ENCODE measurements around the gene EN1.

The EN1 gene

DNA sequence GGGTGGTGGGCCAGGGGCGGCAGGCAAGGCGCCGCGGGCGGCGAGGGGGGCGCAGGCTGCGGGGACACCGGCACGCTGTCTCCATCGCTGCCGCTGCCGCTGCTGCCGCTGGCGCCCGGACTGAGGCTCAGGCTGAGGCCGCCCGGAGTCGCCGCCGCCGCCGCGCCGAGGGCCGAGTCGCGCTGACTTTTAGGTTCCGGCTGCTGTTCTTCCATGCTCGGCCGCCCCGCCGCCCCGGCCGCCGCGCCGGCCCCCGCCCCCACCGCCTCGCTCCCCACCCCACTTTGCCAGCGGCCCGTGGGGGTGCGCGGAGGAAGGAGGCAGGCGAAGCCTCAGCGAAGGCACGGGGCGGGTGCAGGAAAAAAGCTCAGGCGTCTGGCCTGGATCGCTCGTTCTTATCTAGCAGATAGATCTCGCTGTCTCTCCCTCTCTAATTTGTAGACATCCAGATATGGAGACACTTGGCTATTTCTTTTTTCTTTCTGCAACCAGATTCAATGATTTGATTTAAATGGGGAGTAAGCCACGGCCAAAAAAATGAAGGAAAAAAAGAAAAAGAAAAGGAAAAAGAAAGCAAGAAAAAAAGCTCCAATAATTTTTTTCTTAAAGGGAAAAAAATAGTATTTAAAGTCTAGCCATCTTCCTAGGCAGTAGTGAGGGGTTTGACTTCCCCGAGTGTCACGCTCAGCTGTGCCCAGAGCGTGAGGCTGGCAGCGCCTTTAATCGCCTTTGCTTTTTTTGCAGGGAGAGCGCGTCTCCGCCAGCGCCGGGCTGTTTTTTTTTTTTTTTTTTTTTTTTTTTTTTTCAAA is at the start of gene EN1:
EN1 (minus strand) TSS at position 696 of the 809 bp plus-strand sequence; CDS start at position 215, 481 bp downstream.
- DNase-seq (ENCODE audit: low spot score) = no peak

- no peak for DNase-seq (ENCODE audit: low spot score)
These were observed 45.7 kb upstream of the EN1 start for GRCh38 chr2:118893100-118893499.

GRCh38 chr2:118889995-118890394 is 42.5 kb upstream of the EN1 start:
- DNase-seq (ENCODE audit: low spot score) = no peak

DNA sequence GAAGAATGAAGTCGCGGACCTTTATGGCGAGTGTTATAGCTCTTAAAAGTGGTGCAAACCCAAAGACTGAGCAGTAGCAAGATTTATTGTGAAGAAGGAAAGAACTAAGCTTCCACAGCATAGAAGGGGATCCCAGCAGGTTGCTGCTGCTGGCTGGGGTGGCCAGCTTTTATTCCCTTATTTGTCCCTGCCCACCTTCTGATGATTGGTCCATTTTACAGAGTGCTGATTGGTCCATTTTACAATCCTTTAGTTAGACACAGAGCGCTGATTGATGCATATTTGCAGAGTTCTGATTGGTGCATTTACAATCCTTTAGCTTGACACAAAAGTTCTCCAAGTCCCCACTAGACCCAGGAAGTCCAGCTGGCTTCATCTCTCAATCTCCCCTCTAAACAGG is 36.3 kb upstream of the EN1 start:
- no peak for DNase-seq (ENCODE audit: low spot score)

DNA sequence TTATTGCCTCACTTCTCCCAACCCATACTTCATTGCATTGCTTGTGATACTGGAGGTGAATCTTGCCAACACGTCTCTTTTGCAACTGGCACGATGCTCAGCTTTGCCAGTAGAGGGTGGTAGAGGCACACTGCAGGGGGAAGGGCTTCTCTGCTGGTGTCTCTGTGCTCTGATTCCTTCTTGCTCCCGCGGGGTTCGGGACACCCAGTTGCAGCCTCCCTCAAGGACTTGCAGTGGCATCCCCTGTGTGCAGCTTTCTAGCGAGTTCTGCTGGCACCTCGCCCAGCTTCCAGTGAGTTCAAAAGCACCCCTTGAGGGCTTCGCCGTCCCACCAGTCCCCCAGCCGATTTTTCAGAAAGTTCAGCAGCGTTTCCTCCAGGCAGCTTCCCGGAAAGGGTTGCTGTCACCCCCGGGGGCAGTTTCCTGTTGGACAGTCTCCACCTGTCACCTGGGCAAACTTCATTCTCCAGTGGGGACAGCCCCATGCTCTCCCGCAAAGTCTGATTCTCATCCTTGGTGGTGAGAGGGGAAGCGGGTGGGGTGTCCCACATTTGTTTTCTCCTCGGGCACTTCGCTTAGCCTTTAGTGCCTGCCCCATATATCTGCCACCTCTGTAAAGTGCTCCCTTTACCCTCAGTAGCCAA is 35.4 kb upstream of the EN1 start:
- DNase-seq (ENCODE audit: low spot score) = peak; percentile 65

DNA sequence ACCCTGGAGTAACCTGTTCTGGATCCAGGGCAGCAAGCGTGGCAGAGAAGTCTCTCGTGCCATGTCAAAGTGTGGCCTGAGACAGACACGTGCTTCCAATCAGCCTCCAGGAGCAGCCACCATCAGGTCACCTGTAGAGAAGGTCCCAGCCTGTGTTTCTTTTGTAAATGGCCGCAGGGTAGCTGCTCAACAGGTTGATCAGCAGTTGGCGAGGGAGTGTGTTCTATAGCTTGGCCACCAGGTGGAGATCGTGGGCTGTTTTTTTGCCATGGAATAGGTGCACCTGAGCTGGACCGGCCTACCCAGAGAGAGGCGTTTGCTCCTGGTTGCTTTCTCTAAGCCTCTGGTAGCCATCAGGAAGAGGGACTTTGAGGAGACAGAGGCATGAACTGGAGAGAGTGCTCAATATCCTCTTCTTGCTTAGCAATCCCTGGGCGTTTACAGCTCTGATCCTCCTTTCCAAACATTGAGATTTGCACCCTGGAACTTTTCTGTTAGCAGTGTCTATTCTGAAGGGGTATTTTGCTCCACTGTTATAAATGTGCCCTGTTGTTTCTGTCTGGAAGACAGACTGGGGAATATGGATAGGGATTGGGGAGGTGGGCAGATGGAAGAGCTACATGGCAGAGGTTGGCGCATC is 34.2 kb upstream of the EN1 start:
- peak; percentile 62 for DNase-seq (ENCODE audit: low spot score)

GRCh38 chr2:118880501-118880900 is 33.1 kb upstream of the EN1 start:
- DNase-seq (ENCODE audit: low spot score) = no peak

DNA sequence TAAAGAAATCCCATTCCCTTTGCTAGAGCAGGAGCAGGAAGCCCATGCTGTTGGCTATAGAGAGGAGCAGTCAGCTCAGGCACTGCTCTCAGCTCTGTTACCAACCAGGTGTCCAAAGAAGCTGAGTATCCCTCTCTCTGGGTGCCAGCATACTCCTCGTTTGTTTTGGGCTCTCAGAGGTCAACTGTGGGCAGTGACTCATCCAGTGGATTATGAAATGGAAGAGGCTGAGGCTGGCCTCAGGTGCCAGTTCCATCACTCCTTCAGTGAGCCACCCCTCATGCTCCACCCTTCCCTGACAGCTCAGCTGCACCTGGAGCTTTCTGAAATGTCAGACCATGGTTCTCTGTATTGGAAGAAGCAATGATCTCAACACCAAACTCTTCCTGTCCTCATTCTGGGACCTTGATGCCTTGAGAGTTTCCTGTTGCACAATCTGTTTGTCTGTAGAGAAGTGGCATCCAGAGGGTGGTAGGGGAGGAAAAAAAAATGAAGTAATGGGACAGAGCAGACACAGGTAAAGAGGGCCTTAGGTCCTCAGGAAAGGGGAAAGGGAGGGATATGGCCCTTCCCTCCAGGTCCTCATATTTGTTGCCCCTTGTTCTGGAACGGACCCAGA is 31.2 kb upstream of the EN1 start:
- DNase-seq (ENCODE audit: low spot score) = no peak

DNA sequence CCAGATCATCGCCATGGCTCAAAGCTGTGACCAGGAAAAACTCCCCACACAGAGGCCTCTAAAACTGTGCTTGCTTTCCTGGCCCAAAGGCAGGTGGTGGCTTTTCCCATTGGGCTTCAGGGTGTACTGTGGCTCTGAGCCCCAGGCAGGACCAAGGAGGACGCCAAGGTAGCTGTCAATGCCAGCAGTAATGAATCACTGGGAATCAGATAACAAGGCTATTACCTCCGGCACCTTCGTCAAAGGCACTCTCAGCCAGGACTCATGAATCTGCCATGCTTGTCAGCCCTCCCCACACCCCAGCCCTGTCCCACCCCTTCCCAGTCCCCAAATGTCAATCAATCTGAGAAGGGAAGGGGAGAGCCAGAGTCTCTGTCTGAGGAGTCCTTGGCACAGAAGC is 27.9 kb upstream of the EN1 start:
- DNase-seq (ENCODE audit: low spot score) = no peak

DNA sequence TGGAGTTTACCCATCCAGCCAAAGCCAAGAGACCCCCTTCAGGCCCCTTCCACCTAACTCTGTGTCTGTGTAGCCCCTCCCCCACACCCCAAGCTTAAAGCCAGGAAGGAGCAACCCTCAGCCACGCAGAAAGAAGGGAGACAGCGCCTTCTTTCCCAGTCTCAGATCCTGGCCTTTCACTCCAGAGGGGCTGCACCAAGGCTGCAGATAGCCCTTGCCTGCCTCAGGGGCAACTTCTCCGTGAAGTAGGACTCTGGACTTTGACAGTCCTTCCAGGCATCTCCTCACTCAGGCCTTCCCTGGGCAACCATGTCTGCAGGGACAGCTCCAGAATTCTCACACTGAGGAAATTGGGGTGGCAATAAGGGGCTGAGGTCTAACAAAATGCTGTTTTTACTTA is 26.9 kb upstream of the EN1 start:
- DNase-seq (ENCODE audit: low spot score) = no peak

GRCh38 chr2:118865106-118865505 is 17.7 kb upstream of the EN1 start:
- DNase-seq (ENCODE audit: low spot score) = peak; percentile 24

DNA sequence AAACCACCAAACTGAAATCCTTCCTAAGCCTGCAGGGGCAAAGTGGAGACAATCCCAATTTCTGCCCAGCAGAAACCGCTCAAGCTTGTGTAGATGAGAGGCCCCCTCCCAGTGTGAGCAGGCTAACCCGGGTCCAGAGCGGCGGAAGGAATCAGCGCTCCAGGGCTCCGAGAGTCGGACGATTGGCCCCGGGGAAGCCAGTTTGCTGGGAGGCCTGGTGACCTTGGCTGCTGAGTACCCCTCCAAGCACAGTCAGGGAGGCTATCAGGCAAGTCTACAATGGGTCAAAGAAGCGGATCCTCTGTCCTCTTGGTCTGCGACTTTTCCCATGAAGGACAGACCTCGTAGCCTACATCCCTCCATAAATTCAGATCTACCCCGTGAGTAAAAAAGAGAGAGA is 16.8 kb upstream of the EN1 start:
- DNase-seq (ENCODE audit: low spot score) = no peak

DNA sequence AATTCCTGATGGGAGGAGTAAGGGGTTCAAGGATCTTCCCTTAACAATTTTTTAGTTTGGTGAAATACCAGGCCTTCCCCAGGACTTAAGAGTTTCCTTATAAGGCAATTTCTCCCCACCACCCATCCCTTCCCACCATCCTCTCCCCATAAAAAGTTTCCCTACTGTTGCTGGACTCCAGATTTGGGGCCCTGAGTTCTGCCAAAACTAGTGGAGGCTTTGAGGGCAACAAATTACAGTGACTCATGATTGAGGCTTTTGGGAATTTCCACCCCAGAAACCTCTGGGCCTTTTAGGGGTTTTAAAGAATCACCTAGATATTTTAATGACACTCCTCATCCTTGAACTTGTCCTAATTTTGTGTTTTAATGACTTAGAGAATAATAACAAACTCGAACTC is 14.3 kb upstream of the EN1 start:
- no peak for DNase-seq (ENCODE audit: low spot score)

- no peak for DNase-seq (ENCODE audit: low spot score)
These were observed 13.8 kb upstream of the EN1 start for GRCh38 chr2:118861242-118861641.

DNA sequence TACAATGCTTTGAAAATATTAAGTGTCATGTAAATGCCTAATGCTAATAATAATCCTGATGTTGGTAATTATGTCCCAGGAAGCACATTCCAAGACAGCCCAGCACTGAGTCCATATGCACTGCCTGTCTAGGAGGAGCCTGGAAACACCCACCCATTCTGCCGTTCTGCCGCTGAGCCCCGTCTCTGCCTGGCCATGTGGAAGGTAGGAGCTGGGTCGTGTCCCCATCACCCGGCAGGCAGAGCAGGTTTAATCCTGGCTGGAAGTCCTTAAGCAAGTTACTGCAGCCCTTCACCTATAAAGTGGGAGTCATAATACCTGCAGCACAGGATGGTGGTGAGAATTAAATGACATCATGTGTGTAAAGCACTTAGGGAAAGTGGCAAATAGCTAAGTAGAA is 13.1 kb upstream of the EN1 start:
- no peak for DNase-seq (ENCODE audit: low spot score)

DNA sequence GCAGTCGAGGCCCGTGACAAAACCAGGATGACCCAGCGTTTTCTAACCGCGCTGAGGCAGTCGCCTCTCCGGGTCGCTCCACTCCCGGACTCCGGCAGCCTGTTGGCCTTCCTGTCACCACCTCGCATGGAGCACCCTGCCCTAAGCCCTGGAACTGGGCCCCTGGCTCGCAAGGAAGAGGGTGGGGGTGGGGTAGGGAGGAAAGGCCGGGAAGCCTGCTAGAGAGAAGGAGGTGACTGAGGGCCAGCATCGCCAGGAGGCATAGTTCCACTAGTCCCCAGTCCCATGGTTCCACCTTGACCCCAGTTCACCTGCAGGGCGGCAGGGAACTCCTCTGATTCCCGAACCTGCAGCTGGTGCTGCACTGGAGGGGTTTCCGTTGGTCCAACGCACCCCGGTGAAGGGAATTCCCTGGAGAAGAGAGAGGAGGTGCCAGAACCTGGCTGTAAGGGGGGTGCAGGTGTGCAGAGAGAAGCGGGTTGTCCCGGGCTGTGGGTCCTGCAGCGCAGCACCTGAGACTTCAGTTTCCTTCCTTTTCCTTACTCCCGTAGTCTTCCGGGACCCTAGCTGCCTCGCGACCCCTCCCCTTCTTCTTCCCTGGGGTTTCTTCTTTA is 11.8 kb upstream of the EN1 start:
- DNase-seq (ENCODE audit: low spot score) = no peak

GRCh38 chr2:118858485-118859156 is 11.2 kb upstream of the EN1 start:
- no peak for DNase-seq (ENCODE audit: low spot score)

- no peak for DNase-seq (ENCODE audit: low spot score)
These were observed 10.4 kb upstream of the EN1 start for GRCh38 chr2:118857677-118858484.

DNA sequence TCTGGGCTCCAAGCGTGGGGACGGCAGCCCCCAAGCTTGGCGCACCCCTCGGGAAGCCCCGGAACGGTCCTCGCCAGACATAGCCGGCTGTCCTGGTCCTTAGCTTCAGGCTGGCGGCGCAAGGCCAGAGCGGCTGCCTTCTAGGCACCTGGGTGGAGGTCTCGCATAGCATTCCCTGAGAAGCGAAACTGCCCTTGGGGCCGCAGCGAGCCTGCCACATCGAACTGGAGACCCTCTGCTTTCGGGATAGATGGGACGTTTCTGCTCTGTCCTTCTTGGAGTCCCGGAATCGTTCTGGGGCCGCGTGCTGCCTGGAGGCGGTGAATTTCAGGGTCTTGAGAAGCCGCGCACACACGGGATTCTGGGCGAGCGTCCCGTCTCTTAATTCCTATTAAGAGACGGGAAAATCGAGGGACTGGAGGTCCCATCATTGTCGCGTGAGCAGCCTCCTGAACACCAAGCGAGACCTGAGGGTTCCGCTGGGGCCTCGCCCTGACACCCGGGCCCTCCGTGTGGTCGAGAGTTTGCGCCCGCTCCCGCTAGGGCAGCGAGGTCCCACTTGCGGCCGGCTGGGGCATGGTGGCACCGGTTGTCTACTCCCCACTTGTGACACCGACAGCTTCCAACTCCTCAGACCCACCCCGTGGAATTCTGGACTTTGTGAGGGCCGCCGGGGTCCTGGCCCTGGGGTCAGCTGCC is 9.7 kb upstream of the EN1 start:
- DNase-seq (ENCODE audit: low spot score) = no peak

DNA sequence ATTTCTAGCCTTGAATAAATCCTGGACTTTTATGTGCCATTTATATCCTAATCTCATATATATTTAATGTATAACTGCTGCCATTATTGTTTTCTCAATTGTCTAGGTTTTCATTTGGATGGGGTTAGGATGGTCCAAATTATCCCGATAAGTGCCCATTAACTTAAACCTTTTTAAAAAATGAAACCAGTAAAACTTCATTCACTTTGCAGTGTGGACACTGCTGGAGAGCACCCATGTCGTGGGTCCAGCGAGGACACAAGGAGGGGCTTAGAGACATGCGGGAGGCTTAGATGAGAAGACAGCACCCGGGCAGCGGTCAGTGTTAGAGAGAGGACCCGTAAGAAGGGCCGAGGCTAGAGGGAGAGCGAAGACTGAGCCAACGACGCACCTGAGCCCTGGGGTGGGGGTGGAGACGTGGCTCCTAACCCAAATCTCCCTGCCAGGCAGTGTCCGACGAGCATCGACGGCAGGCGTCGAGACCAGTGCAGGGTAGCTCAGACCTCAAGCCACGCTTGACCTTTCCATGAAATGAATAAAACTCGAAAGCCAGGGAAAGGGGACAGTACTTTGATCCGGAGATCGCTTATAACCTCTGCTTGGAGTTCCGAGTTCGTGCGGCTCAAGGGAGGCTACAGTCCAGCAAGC is 9.0 kb upstream of the EN1 start:
- DNase-seq (ENCODE audit: low spot score) = no peak

Data from CD4-positive, alpha-beta T cell treated with Interleukin-15 for 4 hours (primary cell).